ENCODE data around the gene ACADS.

- TF ChIP-seq CTCF (tag by site-specific recombination; IDR thresholded peaks at IDR 0.05), result no peak
- no peak for TF ChIP-seq ZNF140 (tag by site-specific recombination; IDR thresholded peaks at IDR 0.05)
- TF ChIP-seq ZNF677 (tag by site-specific recombination; IDR thresholded peaks at IDR 0.05), result no peak
- no peak for TF ChIP-seq ZNF76 (tag by site-specific recombination; IDR thresholded peaks at IDR 0.05; ENCODE audit: borderline replicate concordance, low read depth)
- TF ChIP-seq ZNF777 (tag by site-specific recombination; IDR thresholded peaks at IDR 0.05; ENCODE audit: borderline replicate concordance), result no peak
- TF ChIP-seq ZNF121 (tag by site-specific recombination; IDR thresholded peaks at IDR 0.05), result no peak
- TF ChIP-seq ZFP69B (tag by site-specific recombination; IDR thresholded peaks at IDR 0.05), result no peak
- TF ChIP-seq ZBTB26 (tag by site-specific recombination; optimal IDR thresholded peaks at IDR 0.05), result no peak
- no peak for TF ChIP-seq KLF7 (tag by site-specific recombination; IDR thresholded peaks at IDR 0.05; ENCODE audit: borderline replicate concordance)
- TF ChIP-seq SP2 (tag by site-specific recombination; IDR thresholded peaks at IDR 0.05), result no peak
Observed at GRCh38 chr12:120703311-120703942, 22.2 kb upstream of the ACADS start.

Data from HEK293 (cell line).